AG20443 (cell line): Measurements from ENCODE around the gene POLR3B.

Experiments
- DNase-seq: peaks from one replicate; pipeline ENCODE4 v3.0.0; 2012; ENCODE audit warnings: low spot score, mixed read lengths

POLR3B gene

DNA sequence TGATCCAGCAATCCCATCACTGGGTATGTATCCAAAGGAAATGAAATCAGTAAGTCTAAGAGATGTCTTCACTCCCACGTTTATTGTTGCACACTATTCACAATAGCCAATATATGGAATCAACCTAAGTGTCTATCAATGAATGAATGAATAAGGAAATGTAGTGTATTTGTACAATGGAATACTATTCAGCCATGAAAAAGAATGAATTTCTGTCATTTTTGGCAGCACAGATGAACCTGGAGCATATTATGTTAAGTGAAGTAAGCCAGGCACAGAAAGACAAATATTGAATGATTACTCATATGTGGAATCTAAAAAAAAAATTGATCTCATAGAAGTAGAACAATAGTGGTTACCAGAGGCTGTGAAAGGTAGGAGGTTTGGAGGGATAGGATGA, 194.7 kb downstream of the POLR3B start:
- no peak for DNase-seq
